ENCODE results near the gene SYT15.
"Not testable (repeated sequence)": the region's sequence is repeated elsewhere in the genome, so short reads cannot be mapped to it uniquely, and the experiment has no call there.

SYT15 gene

DNA sequence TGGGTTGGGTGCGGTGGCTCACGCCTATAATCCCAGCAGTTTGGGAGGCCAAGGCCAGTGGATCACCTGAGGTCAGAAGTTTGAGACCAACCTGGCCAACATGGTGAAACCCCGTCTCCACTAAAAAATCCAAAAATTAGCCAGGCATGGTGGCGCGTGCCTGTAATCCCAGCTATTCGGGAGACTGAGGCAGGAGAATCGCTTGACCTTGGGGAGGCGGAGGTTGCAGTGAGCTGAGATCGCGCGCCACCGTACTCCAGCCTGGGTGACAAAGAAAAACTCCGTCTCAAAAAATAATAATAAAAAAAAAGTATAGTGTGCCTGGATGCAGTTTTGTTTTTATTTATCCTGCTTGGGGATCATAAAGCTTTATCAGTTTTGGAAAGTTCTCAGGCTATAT lies 14.4 kb downstream of the SYT15 start:
- not testable (repeated sequence) for DNase-seq

DNA sequence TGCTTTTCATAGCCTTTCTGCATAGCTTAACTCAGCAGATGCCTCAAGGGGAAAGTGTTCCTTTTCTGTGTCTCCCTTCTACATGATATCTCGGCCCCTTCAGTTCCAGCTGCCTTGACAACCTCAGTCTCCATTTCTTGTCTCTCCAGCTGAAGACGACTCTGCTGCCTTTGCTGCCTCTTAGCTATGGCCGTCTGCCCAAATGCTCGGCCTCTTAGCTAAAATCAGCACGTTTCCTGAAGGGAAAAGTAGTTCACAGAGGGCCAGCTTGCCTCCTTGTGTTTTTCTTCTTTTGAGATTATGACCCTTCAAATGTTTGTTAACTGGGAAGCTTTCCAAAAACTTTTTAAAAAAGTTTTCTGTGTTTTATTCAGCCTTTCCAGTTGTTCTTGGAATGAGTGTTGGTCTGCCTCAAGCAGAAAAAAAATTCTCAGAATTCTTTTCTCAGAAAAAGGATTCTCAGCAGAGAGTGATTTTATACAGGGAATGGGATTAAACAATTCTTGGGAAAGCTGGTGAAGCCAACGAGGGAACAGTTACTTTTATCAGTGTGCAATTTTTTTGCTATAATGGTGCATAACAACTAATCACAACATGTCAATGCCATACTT lies 15.6 kb downstream of the SYT15 start:
- DNase-seq, result not testable (repeated sequence)

DNA sequence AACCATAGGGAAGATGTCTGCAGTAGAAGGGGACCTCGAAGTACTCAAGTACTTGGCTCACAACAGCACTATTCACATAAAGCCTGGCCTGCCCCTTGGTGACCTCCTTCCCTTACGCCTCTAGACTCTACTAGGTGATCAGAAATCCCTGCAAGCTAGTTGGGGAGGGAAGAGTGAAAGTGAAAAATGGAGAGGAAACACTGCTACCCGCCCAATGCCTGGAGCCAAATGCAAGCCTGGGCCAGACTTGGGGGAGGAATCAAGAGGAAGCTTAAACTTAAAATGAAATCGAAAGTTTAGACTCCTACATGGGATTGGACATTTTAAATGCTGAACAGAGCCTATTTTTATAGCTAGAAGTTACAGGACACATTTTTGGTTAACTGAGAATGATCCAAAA lies 17.6 kb downstream of the SYT15 start:
- not testable (repeated sequence) for DNase-seq

DNA sequence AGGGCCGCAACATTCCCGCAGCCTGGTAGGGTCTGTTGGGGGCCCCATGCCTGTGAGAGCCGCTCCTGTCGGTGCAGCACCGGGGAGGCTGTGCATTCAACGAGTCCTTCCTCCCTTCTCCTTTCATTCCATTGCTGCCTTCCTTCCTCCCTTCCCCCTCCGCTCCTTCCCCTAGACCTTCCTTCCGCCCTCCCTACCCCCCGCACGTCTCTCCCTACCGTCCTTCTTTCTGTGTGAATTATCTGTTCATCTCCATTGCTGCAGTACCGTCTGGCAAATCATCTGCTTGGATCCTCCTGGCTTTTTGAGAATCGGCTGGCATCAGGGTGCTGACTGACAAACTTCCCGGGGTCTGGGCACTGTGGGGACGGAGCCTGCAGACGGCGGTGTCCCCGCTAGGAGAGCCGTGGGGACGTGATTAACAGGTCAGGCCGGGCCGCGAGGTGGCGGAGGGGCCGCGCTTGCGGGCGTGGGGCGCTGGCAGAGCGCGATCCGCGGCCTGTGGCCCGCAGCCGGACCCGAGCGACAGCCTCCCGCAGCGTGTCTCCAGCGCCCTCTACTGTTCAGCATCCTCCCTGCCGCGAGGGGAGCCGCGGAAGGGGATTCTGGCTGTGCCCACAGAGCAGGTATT lies 18.8 kb downstream of the SYT15 start:
- DNase-seq, result not testable (repeated sequence)

DNA sequence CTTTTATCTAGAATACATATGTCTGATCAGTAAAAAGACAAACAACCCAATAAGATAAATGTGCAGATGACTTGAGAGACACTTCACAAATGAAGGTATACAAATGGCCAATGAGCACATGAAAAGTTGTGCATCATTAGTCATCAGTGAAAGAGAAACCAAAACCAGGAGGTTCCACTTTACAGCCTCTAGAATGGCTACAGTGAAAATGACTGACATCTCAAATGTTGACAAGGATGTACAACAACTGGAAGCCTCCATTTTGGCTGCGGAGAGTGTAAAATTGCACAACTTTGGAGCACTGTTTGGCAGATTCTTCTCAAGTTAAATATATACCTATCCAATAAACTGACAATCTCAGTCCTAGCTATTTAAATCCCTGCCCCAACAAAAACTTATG lies 21.6 kb downstream of the SYT15 start:
- not testable (repeated sequence) for DNase-seq

DNA sequence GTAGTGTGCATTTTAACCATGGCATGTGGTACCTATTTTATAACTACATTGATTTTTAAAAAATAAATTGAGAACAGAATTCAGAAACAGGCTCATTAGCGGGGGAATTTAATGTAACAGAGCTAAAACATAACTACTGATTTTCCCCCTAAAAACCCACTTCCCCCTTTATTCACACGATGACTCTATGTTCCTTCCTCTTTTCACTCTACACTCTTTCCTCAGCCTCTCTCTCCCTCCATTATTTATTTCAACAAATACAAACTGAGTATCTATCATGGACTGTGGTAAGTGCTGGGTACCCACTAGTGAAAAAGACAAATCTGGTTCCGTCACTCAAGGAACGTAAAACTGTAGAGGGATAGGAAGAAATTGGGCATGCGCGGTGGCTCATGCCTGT lies 36.6 kb downstream of the SYT15 start:
- not testable (repeated sequence) for DNase-seq

DNA sequence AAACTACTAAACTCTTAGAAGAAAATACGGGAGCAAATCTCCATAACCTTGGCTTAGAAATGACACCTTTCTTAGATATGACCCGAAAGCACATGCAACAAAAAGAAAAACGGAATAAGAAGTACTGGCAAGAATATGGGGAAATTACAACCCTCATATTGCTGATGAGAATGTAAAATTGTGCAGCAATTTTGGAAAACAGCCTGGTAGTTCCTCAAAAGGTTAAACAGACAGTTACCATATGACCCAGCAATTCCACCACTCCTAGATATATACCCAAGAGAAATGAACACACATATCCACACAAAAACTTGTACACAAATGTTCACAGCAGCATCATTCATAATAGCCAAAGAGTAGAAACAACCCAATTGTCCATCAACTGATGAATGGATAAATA lies 37.3 kb downstream of the SYT15 start:
- not testable (repeated sequence) for DNase-seq

DNA sequence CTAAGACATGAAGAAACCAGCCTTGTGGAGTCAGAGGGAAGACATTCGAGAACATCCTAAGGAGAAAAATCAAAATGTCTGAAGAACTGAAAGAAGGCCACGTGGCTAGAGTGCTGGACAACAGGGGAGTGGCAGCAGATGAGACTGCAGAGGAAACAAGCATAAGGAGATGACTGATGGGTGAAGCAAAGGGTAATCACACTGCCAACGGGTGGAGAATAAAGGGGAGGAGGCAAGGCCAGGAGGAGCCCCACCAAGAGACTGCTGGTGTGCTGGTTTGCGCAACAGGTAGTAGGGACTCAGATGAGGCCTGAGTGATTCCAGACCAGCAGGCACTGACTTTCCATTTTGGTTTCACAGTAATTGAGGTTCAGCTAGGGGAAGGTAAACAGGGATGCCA lies 38.2 kb downstream of the SYT15 start:
- not testable (repeated sequence) for DNase-seq

DNA sequence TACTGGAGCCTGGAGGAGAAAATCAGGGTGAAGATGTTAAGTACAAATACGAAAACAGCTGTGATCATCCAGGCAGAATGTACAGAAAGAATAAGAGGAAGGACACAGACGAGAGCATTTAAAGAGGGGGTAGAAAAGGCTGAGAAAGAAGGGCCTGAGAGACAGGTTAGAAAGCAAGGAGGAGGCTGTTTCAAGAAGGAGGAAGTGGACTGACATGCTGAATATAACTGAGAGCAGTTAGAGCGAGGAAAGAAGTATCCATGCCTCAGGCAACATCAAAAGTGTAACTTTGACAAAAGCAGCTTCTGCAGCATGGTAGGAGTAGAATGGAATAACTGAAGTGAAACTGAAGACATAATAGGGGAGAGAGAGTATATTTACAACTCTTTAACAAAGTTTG lies 39.0 kb downstream of the SYT15 start:
- not testable (repeated sequence) for DNase-seq

DNA sequence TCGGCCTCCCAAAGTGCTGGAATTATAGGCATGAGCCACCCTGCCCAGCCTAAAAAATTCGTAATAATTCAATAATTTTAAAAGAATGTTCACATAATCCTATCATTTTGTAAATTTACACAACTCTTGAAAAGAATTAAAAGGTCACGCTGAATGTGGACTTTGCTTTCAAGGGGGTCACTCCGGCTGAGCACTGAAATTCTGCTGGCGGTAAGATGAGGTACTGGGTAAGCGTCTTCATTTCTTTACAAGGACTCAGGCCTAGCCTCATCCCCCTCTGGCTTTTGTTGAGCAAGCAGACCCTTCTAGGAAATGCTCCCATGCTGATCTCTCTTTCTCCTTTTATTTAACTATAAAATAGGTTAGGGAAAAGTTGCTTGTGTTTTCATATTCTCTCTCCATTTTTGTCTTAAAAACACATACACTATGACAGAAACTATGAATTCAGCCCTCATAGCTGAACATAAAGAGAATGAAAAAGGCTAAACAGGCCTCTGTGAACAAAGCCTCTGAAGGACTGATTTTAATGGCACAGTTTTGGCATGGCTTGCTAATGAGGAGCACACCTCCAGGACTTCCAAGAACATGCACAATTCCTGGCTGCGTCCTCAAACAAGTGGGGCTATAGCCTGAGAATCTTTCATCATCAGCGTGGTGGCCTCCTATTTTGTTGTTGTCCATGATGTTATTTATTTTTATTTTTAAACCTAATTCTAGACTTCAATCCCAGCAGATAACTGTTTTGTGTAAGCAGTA lies 45.1 kb downstream of the SYT15 start:
- DNase-seq, result not testable (repeated sequence)

DNA sequence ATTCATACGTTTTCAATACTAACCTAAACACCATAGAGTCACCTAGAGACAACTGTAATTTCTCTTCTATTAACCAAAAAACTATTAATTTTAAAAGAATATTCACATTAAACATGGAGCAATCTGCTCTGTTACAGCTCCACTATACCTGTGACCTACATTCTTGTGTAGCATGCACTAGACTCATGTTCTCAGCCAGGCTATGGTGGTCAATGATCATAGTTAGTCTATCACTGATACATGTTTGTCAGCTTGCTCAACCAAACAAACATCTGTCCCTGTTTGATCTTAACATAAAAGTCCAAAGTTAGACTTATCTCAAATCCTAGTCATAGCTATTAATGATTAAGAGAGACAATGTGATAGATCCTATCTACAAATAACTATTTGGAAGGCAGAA lies 50.9 kb downstream of the SYT15 start:
- not testable (repeated sequence) for DNase-seq

DNA sequence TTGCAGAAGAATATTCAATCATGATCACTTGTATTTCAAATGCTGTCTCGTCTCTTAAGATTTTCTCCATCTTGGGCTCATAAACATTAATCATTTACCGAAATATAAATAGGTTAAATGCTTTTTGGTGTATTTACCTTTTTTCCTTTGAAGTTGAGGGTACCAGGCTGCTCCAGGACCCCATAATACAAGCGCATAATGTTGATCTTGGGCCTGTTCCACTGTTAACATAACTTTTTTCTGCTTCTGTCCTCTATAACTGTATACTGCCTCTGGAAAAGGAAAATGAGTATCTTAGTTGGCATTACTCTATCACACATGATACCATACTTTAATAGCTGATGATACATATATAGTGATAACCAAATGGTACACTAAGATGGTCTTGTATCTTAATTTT lies 51.9 kb downstream of the SYT15 start:
- DNase-seq, result not testable (repeated sequence)

DNA sequence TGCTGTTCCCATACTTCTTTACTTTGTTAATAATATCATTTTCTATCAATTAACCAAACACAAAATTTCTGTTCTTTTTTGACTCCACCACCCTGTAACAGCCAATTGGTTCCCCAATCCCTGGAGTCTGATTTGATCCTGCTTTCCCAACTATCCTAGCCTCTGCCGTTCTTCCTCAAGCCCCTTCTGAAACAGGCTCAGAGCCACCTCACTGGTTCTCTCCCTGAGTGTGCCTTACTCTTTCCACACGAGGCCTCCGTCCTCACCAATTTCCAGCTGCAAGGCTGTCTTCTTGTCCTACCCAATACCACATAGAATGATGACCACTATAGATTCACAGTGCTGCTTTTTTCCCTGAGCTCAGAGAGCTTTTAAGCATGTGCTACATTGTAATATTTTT lies 52.8 kb downstream of the SYT15 start:
- DNase-seq, result not testable (repeated sequence)

DNA sequence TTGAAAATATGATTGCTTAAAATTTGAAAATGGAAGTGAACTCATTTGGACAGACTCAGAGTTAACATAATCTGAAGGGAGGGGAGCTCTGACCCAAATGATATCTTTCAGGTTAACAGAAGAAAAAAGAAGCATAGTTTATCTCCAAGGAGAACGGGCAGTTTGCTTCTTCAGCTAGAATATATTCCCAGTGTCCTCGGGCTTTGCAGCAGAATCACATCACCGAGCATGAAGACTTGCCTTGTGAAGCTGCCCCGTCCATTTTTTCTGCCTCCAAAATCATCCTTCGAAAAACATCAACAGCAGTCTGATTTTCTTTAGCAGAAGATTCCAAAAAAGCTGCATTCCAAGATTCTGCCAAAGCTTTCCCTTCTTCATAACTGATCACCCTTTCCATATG lies 55.8 kb downstream of the SYT15 start:
- DNase-seq, result not testable (repeated sequence)

DNA sequence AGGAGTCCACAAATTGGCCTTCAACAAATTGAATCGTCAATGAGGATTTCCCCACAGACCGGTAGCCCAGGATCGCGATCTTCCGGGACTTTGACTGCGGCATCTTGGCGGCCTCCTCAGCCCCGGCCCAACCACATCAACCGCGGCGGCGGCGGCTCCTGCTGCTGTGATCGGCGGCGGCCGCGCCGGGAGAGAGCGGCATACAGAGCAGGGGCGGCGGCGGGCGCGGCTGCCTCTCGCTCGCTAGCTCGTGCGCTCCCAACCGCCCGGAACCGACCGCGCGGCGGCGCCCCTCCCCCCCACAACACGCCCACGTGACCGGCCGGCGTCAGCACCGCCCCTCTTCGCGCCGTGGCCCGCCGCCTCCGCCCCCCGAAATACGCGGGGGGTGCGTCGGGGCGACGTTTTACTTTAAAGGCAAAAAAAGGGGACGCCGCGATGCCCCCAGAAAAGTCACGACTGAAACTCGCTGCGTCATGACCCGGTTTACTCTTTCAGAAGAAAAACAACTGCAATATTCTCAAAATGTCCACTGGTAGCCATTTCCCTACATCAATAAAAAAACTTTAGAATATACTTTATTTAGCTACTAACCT lies 56.5 kb downstream of the SYT15 start:
- DNase-seq, result not testable (repeated sequence)

DNA sequence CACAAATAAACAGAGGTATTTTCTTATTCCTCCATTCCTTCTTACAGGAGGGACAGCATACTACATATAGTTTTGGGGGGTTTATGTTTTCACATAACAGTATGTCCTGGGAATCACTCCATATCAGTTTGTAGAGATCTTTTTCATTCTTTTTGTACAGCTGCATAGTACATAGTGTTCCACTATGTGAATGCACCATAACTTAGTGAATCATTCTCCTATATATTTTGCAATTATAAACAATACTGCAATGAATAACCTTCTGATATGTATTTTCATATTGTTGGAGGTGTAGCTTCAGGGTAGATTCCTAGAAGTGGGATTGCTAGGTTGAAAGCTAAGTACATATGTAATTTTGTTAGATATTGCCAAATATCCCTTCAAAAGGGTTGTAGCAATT lies 61.1 kb downstream of the SYT15 start:
- not testable (repeated sequence) for DNase-seq
